ENCODE measurements around the gene MIP.

The MIP gene

DNA sequence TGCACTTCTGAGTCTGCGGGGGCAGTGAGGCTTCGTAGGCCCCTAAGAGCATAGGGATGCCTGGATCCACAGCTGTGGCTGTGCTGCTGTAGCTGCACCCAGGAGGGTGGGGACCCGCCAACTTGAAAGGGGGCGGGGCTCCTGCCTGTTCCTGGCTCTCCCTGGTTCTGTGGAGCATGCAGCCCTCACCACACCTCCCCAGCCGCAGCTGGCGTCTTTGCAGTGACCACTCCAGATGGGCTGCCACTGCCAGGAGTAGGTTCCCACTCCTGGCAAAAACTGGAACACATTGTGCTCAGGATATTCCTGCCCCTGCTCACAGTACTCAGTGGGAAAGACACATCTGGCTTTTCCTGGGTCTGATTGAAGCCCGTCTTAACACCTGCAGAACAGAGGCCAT lies 41.1 kb downstream of the MIP start:
- no peak for ATAC-seq
- TF ChIP-seq, protein P1, sequence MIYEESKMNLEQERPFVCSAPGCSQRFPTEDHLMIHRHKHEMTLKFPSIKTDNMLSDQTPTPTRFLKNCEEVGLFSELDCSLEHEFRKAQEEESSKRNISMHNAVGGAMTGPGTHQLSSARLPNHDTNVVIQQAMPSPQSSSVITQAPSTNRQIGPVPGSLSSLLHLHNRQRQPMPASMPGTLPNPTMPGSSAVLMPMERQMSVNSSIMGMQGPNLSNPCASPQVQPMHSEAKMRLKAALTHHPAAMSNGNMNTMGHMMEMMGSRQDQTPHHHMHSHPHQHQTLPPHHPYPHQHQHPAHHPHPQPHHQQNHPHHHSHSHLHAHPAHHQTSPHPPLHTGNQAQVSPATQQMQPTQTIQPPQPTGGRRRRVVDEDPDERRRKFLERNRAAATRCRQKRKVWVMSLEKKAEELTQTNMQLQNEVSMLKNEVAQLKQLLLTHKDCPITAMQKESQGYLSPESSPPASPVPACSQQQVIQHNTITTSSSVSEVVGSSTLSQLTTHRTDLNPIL (CRISPR knock-in tag; IDR thresholded peaks at IDR 0.05; ENCODE audit: low read depth) = no peak
- TF ChIP-seq ZFP3 (CRISPR knock-in tag; IDR thresholded peaks at IDR 0.05) (no peak), PATZ1 (CRISPR knock-in tag; IDR thresholded peaks at IDR 0.05; ENCODE audit: borderline replicate concordance) (no peak), CSDC2 (CRISPR knock-in tag; IDR thresholded peaks at IDR 0.05) (no peak), TCF4 (CRISPR knock-in tag; IDR thresholded peaks at IDR 0.05; ENCODE audit: borderline replicate concordance) (no peak), ZNF565 (CRISPR knock-in tag; conservative IDR thresholded peaks at IDR 0.05; ENCODE audit: low read depth) (no peak), ZFP30 (CRISPR knock-in tag; IDR thresholded peaks at IDR 0.05) (no peak), ESRRG (CRISPR knock-in tag; IDR thresholded peaks at IDR 0.05) (no peak), TOX (CRISPR knock-in tag; IDR thresholded peaks at IDR 0.05; ENCODE audit: borderline replicate concordance) (no peak), ARNTL (CRISPR knock-in tag; IDR thresholded peaks at IDR 0.05; ENCODE audit: borderline replicate concordance, low read depth) (no peak), ZNF70 (CRISPR knock-in tag; IDR thresholded peaks at IDR 0.05) (no peak), POU6F1 (CRISPR knock-in tag; IDR thresholded peaks at IDR 0.05; ENCODE audit: borderline replicate concordance, low read depth) (no peak), OSR1 (CRISPR knock-in tag; IDR thresholded peaks at IDR 0.05) (no peak), TSHZ2 (CRISPR knock-in tag; IDR thresholded peaks at IDR 0.05) (no peak), ZNF8 (CRISPR knock-in tag; IDR thresholded peaks at IDR 0.05) (no peak), BACH2 (CRISPR knock-in tag; IDR thresholded peaks at IDR 0.05; ENCODE audit: borderline replicate concordance) (no peak)
- TF ChIP-seq, protein P2, sequence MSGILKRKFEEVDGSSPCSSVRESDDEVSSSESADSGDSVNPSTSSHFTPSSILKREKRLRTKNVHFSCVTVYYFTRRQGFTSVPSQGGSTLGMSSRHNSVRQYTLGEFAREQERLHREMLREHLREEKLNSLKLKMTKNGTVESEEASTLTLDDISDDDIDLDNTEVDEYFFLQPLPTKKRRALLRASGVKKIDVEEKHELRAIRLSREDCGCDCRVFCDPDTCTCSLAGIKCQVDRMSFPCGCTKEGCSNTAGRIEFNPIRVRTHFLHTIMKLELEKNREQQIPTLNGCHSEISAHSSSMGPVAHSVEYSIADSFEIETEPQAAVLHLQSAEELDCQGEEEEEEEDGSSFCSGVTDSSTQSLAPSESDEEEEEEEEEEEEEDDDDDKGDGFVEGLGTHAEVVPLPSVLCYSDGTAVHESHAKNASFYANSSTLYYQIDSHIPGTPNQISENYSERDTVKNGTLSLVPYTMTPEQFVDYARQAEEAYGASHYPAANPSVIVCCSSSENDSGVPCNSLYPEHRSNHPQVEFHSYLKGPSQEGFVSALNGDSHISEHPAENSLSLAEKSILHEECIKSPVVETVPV (CRISPR knock-in tag; IDR thresholded peaks at IDR 0.05) = no peak

DNA sequence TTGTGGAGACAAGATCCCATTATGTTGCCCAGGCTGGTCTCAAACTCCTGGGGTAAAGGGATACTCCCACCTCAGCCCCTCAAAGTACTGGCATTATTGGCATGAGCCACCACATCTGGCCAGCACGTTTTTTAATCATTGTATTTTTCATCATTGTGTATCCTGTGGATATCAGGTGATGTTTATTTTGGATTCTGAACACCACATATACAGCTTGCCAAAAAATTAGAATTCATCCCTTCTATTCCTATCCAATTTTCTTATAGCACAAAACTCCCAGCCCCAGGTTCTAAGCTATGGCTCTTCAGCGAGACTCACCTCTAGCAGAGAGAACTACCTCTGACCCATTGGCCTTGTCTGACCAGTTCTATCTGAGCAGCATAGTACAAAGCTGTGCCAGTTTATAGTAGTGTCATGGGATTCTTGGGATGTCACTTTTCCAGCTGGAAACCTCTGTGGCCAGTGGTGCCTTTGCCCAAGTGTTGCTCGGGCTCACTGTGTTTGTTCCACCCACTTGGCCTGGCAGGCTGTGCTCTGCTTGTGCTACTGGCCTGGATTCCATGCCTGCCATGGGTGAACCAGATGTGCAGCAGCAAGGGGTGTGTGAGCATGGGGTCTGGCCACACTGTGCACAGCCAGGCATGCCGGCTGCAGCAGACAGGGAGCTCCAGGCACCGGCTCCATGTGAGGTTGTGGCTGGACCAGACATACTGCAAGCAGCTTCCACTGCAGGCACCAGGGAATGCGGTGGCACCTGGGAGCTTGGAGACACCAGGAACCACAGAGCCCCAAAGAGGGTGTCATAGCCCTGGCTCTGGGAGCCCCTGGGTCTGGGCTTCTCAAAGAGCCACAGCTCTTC lies 42.4 kb downstream of the MIP start:
- TF ChIP-seq ZC3H10 (CRISPR knock-in tag; IDR thresholded peaks at IDR 0.05) (no peak), POU6F1 (CRISPR knock-in tag; IDR thresholded peaks at IDR 0.05; ENCODE audit: borderline replicate concordance, low read depth) (no peak), RARB (CRISPR knock-in tag; IDR thresholded peaks at IDR 0.05) (no peak), TSHZ2 (CRISPR knock-in tag; IDR thresholded peaks at IDR 0.05) (no peak), PPARA (CRISPR knock-in tag; IDR thresholded peaks at IDR 0.05; ENCODE audit: borderline replicate concordance) (no peak), SNAI2 (CRISPR knock-in tag; IDR thresholded peaks at IDR 0.05) (no peak), ESRRG (CRISPR knock-in tag; IDR thresholded peaks at IDR 0.05) (no peak), OSR1 (CRISPR knock-in tag; IDR thresholded peaks at IDR 0.05) (no peak)
- ATAC-seq = no peak; the same call in 2 of the 3 replicates

All from SK-N-SH treated with all-trans-retinoic acid at 6 μM for 48 hours (cell line).